H7 (cell line): Measurements from ENCODE around the gene MEIOB. TPM values are rescaled to one million over a fixed set of nuclear protein-coding genes. Genes with fewer than 3 reads are reported as not detected.
"Not testable (repeated sequence)": the region's sequence is repeated elsewhere in the genome, so short reads cannot be mapped to it uniquely, and the experiment has no call there.

Experiments used
- DNase-seq: peaks from one replicate; pipeline ENCODE4 v3.0.0; 2012
- H3K27me3 ChIP-seq: 2 replicates; pipeline ENCODE4 v1.6.0; 2011; ENCODE audit warnings: mild to moderate bottlenecking, low read length; ENCODE audit not compliant: control insufficient read depth, insufficient read depth
- H3K36me3 ChIP-seq: replicated peaks from 2 replicates; pipeline ENCODE4 v1.5.1; 2011; ENCODE audit warnings: low read length; ENCODE audit not compliant: control insufficient read depth, insufficient read depth
- H3K4me3 ChIP-seq: 2 replicates; pipeline ENCODE4 v1.5.1; 2011; ENCODE audit warnings: low read depth, mild to moderate bottlenecking, control low read depth, low read length, moderate library complexity; ENCODE audit not compliant: insufficient read depth
- total RNA-seq: library from RNA; depleted of rRNA; stranded (reverse); fragments of >200 nt; shearing (Covaris generic); gene quantifications from 2 replicates; pipeline ENCODE4 v1.2.3, GENCODE V29; 2014; rRNA removed

The MEIOB gene
- 6.4 and 7.9 TPM in 2 replicates for total RNA-seq

- Histone ChIP-seq H3K27me3 (peaks cover 15% of the 10 kb centered on the region), H3K4me3 (peak within 1 kb of the TSS; percentile 43), H3K36me3 (no peaks in the 10 kb centered on the region)
- peak; percentile 95 for DNase-seq
These were observed at the start of gene MEIOB for GRCh38 chr16:1871974-1872635. MEIOB (minus strand) TSS chr16:1872164; CDS start chr16:1868175, 3,989 bp downstream.

GRCh38 chr16:1920727-1921171 lies 48.8 kb upstream of the MEIOB start:
- no peaks in the 10 kb centered on the region for H3K36me3 ChIP-seq
- DNase-seq: peak; percentile 93
- H3K4me3 ChIP-seq: no peak overlapping the region
- peaks cover 78% of the 10 kb centered on the region for H3K27me3 ChIP-seq

GRCh38 chr16:1920122-1920521 lies 48.2 kb upstream of the MEIOB start:
- DNase-seq, H3K4me3 ChIP-seq, H3K36me3 ChIP-seq: not testable (repeated sequence)
- H3K27me3 ChIP-seq: peaks cover 82% of the 10 kb centered on the region

GRCh38 chr16:1919327-1919998 lies 47.5 kb upstream of the MEIOB start:
- H3K4me3 ChIP-seq: no peak overlapping the region
- peaks cover 85% of the 10 kb centered on the region for H3K27me3 ChIP-seq
- DNase-seq: peak; percentile 69
- H3K36me3 ChIP-seq: no peaks in the 10 kb centered on the region

GRCh38 chr16:1918351-1919326 lies 46.7 kb upstream of the MEIOB start, which contains the start of gene HS3ST6:
HS3ST6 (minus strand) TSS chr16:1918415; CDS start chr16:1918323, 92 bp downstream.
- DNase-seq: peak; percentile 95
- peak within 1 kb of the TSS; percentile 30 for H3K4me3 ChIP-seq
- no peaks in the 10 kb centered on the region for H3K36me3 ChIP-seq
- peaks cover 84% of the 10 kb centered on the region for H3K27me3 ChIP-seq

GRCh38 chr16:1917665-1918350 lies 45.8 kb upstream of the MEIOB start:
- DNase-seq: peak; percentile 74
- Histone ChIP-seq H3K36me3 (no peaks in the 10 kb centered on the region), H3K27me3 (peaks cover 76% of the 10 kb centered on the region), H3K4me3 (peak overlapping the region; percentile 23; the same call in 1 of the 2 replicates)

GRCh38 chr16:1917056-1917664 lies 45.2 kb upstream of the MEIOB start:
- peaks cover 69% of the 10 kb centered on the region for H3K27me3 ChIP-seq
- H3K36me3 ChIP-seq: no peaks in the 10 kb centered on the region
- H3K4me3 ChIP-seq: peak overlapping the region; percentile 23; the same call in 1 of the 2 replicates
- peak; percentile 62 for DNase-seq

- peak; percentile 91 for DNase-seq
- peaks cover 68% of the 10 kb centered on the region for H3K27me3 ChIP-seq
- H3K36me3 ChIP-seq: no peaks in the 10 kb centered on the region
- peak overlapping the region; percentile 0; the same call in 1 of the 2 replicates for H3K4me3 ChIP-seq
These were observed 44.7 kb upstream of the MEIOB start for GRCh38 chr16:1916640-1916990.

GRCh38 chr16:1915732-1916639 lies 44.0 kb upstream of the MEIOB start:
- no peak for DNase-seq
- H3K4me3 ChIP-seq: no peak overlapping the region
- H3K36me3 ChIP-seq: no peaks in the 10 kb centered on the region
- H3K27me3 ChIP-seq: peaks cover 64% of the 10 kb centered on the region

- Histone ChIP-seq H3K4me3 (no peak overlapping the region), H3K36me3 (no peaks in the 10 kb centered on the region), H3K27me3 (peaks cover 55% of the 10 kb centered on the region)
- DNase-seq: no peak
These were observed 43.0 kb upstream of the MEIOB start for GRCh38 chr16:1914988-1915387.

- H3K27me3 ChIP-seq: peaks cover 46% of the 10 kb centered on the region
- no peaks in the 10 kb centered on the region for H3K36me3 ChIP-seq
These were observed 42.2 kb upstream of the MEIOB start for GRCh38 chr16:1914084-1914608.

GRCh38 chr16:1913327-1914083 lies 41.5 kb upstream of the MEIOB start:
- H3K27me3 ChIP-seq: peaks cover 40% of the 10 kb centered on the region
- peak; percentile 66 for DNase-seq
- no peaks in the 10 kb centered on the region for H3K36me3 ChIP-seq
- H3K4me3 ChIP-seq: no peak overlapping the region

More at GRCh38 chr16:1914084-1914608, 42.2 kb upstream of the MEIOB start:
- DNase-seq: peak; percentile 67
- no peak overlapping the region for H3K4me3 ChIP-seq
